ENCODE data around the gene CD96.
"Not testable (repeated sequence)": the region's sequence is repeated elsewhere in the genome, so short reads cannot be mapped to it uniquely, and the experiment has no call there.

Gene CD96, protein sequence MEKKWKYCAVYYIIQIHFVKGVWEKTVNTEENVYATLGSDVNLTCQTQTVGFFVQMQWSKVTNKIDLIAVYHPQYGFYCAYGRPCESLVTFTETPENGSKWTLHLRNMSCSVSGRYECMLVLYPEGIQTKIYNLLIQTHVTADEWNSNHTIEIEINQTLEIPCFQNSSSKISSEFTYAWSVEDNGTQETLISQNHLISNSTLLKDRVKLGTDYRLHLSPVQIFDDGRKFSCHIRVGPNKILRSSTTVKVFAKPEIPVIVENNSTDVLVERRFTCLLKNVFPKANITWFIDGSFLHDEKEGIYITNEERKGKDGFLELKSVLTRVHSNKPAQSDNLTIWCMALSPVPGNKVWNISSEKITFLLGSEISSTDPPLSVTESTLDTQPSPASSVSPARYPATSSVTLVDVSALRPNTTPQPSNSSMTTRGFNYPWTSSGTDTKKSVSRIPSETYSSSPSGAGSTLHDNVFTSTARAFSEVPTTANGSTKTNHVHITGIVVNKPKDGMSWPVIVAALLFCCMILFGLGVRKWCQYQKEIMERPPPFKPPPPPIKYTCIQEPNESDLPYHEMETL

DNA sequence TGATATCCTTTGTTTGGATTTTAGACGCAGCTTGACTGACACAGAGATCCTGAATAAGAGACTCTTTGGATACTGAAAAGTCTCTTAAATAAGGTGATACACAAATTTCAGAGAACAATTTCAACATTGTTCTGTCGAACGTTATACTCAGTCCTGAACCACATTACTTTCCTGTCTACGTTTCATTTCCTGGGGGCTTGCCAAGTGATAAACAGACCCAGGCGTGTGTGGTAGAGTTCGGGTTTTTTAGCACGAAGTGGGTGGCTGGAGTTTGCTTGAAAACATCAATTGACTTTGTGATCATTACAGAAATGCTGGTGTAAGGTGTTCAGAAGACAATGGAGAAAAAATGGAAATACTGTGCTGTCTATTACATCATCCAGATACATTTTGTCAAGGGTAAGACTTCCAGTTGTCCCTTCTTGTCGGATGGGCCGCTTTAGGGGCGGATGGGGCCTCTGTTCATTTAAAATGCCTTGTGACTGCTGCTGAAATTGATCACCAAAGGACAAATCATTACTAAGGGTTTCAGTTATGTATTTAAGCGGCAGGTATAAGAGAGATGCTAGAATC, at the start of gene CD96:
Gene CD96, plus strand, starts transcription at position 287 of the 573 bp plus-strand sequence. Its CDS starts 52 bp downstream, at position 339.
- FAIRE-seq = no peak

DNA sequence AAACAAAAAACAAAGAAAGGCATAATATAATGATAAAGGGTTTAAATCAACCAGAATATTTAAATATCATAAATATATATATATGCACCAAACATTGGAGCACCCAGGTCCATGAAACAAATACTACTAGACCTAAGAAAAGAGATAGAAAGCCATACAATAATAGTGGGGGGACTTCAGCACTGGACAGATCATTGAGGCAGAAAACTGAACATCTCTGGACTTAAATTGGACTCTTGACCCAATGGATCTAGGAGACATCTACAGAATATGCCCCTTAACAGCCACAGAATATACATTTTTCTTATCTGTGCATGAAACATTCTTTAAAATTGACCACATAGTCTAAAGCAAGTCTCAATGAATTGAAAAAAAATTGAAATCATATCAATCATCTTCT, 48.7 kb upstream of the CD96 start:
- FAIRE-seq = no peak

DNA sequence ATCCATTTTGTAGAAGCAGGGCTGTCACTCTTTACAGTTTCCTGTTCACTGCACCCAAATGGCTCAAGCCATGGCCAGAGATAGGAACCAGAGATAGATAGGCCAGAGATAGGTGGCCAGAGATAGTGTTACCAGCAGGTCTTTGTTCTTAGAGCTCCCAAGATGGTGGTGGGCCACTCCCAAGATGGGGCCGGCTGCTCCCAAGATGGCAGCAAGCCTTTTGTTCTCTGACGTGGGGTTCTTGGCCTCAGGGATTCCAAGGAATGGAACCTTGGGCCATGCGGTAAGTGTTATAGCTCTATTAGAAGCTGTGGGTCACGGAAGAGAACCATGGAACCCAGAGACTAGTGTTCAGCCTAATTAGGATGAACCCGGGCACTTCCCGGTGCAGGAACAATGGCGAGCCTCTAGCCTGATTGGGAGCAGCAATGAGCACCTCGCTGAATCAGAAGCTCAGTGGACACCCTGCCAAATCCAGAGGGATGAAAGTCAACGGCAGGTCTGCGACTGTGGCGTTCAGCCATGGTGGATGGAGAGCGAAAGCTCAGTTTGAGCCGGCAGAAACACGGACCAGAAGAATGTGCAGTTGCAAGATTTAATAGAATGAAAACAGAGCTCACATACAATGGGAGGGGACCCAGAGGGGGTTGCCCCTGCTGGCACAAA, 45.0 kb upstream of the CD96 start:
- FAIRE-seq = no peak

DNA sequence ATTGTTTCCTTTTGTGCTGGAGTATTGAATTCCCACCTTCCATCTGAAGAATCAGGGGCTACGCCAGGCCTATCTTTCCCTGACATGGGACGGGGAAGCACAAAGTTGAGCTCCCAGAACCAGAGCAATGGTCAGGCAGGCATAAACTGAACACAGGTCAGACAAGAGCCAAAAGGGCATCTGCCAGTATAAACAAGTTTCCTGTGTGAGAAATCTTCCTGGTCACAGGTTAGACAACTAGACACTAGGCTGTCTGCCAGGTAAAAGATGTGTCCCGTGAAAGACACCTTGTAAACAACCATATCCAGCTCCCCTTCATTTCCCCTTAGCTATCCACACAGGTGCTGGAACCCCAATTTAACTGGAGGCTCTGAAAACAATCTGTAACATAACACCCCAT, 44.0 kb upstream of the CD96 start:
- FAIRE-seq = no peak

DNA sequence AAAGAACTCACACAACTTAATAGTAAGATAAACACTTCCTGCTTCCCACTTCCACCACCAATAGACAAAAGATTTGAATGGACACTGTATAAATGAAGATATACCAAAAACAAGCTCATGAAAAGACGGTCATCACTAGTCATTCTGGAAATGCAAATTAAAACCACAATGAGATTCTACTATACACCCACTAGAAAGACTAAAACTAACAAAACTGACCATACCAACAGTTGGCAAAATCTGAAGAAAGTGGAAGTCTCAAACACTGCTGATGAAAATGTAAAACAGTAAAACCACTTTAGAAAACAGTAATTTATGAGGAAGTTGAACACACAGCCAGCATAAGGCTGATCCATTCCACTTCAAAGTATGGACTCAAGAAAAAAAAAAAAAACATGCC, 35.6 kb upstream of the CD96 start:
- no peak for FAIRE-seq

DNA sequence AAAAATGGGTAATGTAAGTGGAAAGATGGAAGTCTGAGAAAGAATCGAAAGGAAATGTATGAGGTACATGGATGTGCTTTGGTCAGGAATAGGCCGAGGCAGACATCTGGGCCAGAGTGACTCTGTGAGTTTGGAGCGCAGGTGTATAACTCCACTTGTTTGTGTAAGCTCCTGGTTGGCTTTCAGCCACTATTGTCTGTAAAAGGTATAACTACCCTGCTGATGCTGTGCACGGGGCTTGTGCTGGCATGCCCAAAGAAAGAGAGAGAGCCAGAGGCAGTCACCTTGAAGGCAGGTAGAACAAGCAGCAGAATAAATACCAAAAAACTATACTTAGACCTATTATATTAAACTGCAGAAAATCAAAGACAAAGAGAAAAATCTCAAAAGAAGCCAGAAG, 32.7 kb upstream of the CD96 start:
- no peak for FAIRE-seq

DNA sequence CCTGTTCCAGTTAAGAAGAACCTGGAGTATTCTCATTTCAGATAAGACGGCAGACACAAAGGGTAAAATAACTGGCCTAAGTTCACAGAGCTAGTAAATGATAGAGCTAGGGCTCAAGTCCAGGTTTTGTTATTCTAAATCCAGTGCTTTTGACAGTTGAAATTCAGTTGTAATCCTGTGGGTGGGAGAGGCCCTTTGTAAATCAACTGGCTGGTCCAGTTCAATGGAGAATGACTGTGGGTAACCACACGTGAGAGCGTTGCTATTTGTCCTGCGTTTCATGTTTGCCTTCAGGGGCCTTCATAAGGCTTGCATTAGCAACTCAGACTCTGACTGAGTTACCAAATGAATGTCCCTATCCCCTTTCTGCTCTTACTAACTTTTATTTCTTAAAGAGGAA, 24.2 kb upstream of the CD96 start:
- no peak for FAIRE-seq

DNA sequence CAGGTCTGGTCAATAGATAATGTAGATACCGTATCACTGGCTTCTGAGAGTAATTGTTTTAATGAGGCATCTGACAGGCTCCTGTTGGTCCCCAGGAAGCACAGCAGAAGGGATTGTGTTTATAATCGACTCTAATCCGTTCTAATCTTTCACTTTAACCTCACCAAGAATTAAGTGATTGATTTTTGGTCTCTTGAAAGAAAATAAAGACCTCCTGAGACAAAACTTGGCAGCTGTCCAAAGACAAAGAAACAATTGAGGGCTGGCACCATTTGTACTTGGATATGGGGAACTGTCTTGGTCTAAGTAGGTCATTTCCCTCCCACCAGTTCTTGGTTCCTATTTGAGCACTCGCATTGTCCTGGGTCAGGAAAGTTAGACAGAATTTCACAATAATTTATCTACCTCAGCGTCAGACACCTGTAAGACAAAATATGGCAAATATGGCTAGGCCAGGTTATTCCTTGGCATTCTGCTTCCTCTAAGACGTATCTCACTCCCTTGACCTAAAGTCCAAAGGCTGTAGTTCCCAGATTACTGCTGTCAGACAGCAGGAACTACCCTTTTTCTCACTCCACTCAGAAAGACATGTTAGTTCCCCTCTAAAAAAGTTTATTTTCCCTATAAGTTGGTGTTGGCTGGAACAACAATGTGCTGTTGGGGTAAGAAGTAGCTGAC, 22.7 kb upstream of the CD96 start:
- FAIRE-seq = no peak

DNA sequence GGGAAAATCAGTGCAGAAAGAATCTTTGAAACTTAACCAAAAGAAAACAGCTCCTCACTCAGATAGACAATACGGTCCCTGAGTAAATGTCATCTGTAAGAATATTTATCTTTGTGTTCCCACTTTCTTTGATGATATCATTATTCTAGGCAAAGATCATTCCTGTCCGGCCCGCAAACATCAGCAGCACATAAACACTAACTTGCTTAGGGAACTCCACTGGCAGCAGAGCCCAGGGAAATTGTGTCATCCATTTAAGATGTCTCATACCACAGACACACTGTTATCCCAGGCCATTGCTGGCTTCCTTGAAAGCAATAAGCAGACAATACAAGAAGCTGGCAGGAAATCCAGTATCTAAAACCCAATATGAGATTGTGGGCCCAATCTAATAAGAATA, 20.1 kb upstream of the CD96 start:
- FAIRE-seq = no peak

DNA sequence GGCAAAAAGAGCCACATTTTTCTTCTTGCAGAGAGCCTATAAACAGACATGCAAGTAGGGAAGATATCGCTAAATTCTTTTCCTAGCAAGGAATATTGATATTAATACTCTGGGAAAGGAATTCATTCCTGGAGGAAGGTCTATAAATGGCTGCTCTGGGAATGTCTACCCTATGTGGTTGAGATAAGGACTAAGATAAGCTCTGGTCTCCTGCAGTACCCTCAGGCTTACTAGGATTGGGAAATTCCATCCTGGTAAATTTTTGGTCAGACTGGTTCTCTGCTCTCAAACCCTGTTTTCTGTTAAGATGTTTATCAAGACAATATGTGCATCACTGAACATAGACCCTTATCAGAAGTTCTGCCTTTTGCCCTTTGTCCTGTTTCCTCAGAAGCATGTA, 17.5 kb upstream of the CD96 start:
- FAIRE-seq = not testable (repeated sequence)

DNA sequence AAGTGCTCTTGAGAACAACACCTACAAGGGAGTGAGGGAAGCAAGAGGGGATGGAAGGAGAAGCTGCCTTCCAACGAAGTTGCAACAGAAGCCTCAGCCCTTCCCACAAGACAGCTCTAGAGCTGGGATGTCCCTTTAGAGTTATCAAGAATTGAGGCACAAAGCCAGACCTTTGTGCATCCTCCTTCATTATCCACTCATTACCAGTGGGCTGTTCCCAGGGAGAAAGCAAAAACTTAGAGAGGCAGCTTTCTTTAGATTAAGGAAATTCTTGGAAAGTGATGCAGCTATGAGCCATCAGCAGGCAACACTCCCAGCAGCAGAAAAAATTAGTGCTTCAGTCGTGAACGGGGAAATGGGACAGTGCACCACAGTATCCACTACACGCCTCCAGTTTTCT, 10.6 kb upstream of the CD96 start:
- no peak for FAIRE-seq

DNA sequence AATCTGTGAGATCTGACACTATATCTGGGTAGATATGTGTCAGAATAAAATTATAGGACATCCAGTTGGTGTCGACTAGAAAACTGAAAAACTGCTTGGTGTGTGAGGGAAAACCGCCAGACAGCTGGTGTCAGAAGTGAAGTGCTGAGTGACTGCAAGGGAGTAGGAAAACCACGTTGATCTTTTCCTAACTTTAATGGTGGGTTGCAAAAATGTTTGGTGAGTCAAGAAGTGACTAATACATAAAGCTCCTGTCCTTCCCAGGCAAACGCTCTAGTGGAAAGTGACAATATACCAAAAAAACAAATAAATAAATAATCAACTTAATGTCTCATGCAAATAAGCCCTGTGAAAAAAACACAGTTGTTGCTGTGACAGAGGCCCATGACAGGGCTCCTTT, 7.3 kb upstream of the CD96 start:
- FAIRE-seq = no peak

DNA sequence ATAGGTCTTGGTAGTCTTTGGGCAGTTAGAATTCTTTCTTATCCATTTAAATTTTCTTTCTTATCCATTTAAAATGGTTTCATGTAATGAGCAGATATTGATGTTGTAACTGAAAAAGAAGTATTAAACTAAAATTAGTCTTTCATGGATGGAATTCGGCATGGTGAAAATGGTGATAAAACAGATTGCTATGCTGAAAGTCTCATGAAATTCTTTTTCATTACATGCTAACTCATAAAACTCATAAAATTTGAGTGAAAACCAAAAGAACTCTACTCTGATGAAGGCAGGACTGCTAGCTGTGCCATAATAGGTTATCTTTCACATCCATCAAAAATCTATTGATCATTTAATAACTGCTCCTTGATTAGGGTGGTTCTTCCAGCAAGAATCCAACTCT, 3.9 kb upstream of the CD96 start:
- no peak for FAIRE-seq

DNA sequence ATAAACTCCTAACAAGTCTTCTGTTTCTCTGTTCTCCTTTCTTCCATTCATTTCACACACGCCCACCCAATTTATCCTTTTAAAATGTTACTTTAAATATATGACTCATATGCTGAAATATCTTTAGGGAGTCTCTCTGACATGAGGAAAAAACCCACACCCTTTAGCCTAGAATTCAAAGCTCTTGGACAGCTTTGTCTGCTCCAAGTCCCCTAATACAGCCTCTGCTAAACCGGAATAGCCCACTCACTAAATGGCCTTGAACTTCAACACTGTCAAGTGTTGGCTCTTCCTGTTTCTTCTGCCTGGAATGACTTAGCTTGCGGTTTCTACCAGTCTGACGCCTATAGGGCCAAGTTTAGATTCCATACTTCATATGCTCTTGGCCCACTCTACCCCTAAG, 3.3 kb upstream of the CD96 start:
- FAIRE-seq = no peak

DNA sequence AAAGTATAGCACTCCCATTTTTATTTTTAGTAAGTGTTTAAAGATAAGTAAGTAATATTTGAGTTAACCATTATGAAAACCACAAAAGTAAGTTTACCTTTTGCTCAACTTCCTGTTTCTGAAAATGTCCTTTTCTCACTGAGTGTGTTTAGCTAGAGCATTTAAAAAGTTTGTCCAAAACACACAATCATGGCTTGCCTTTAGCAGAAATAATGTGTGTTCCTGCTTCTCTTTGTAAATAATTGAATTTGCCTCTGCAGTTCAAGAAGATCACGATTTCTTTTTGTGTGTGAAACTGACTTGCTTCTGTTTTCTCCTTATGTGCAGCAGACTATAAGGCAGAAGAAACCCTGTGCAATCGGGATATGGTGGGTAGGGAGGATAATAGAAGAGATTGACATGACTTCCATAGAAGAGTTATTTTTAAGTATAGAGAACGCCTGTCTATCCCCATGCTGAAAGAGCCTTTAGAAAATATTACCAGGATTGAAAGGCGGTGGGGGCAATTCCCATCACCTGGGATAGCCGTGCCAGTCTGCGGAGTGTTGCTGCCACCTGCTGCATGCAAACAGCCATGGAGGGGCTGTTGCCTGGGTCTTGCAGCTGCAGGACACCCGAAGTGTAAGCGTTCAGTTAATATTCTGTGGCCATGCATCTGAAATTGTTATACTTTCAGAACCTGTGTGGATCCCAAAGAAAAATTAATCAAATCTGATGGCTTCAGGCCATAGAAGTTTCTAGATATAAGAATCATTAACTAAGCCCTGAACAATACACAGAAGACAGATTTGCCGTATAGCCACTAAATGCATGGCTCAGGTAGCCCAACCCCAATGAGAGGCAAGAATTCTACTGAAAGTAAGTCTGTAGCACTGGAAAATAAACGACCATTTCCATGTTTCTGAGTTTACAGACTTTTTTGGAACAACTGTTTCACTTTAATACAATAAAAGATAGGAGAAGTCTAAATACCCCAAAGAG, 2.4 kb upstream of the CD96 start:
- FAIRE-seq = no peak

DNA sequence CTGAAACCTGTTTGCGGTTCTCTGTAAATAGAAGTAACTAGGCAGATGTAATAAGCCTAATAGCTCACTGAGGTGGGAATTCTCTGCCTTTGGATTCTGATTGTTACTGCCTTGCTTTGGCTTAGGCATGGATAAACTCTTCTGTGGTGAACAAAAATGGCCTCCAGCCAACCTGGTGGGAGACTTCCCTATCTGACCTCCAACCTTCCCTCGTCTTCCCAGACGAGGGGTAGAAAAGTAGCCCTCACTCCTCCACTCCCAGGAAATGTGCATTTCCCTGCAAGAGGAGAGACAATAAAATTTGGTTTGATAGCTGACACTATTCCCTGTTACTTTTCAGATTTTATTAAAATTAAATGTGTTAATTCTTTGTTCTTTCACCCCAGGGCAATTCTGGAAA, 606 bp upstream of the CD96 start:
- FAIRE-seq = no peak

DNA sequence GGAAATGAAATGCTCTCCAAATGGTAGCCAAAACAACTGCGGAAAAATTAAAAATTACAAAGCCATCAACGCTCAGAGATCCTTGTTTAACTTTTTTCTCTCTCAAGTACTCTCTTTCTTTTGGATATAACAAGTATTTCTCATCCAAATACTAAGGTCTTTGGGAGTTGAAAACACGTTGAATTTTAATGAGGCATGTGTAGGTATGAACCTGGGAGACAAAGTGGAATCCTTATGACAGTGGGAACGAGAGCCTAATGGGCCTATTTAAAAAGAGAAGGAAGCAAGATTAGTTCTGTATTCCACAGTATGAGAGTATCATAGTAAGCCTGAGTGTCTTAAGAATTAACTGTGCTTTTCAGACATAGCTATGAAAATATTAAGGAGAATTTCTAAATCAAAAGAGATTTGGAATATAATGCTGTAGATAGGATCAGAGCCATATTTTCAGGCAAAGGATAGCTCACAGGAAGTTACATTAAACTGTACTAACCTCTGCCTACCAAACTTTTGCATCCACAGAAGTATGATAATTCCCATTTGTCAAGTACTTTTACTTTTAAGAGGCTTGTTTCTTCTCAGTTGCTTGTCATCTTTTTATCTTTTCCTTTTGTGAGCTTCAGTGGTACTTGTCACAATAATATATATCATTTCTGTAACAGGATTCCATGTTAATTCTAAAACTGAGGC, 759 bp downstream of the CD96 start:
- FAIRE-seq = no peak

DNA sequence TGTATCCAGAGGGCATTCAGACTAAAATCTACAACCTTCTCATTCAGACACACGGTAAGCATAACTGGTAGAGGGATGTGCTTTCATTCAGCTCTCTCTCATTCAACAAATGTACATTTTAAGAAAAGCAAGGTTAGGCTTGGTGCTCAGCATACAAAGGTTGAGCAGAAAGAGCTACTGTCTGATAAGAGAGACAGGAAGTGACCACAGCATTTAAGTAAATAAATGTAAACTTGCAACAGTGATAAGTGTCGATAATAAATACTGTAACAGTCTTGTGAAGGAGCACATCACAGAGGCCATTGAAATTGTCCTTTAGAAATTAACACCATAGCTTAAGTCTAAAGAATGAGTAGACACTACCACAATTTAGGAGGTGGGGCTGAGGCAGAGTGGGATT, 3.4 kb downstream of the CD96 start:
- no peak for FAIRE-seq

DNA sequence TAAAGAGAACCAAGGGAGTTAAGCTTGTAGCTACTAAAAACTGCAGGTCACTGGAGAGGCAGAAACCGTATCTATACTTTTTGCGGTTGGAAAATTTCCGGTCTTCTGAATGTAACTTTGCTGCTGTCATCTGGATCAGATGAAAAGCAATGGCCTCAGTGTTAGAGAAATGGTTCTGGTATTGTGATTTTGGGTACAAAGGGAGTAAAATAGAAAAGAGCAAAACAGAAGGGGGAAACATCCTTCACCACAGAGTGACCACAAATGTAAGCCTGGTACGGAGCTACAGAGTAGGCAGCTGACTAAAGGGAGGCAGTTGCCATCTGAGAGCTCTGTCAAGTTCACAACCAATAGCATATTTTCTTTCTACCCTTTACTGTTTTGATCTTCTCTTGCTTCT, 5.6 kb downstream of the CD96 start:
- no peak for FAIRE-seq

DNA sequence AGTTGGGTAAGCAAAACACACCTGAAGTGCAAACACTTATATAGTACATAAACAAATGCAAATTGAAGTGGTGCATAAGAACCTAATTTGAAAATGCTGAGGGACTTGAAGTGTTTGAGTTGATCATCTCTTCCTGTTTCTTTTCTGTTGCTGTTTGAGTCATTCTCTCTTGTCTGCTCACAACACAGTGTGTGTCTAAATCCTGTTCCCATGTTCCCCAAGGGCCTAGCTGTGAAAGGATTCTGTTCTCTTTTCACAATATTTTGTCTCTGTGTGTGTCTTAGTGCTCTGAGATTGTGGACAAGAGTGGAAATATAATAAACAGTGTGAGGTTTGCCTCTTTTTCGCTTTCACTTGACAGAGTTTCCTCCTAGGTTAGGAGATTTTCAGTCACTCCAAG, 6.1 kb downstream of the CD96 start:
- no peak for FAIRE-seq

DNA sequence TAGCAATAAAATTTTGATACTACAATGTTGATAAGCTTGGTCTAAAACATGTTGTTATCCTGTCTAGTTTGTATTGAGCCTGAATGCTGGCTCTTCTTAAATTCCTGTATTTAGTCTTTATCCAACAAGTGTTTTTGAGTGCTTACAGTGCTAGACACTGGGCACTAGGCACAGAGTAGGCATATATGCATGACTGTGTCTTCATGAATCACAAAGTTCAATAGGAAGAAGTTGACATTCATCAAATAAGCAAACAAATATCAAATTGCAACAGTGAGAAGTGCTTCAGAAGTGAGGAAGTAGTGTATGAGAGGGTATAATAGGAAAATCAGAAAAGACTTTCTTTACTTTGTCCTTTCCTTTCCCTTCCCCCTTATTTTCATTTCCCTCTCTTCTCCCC, 6.8 kb downstream of the CD96 start:
- FAIRE-seq = no peak
